ENCODE measurements around the gene COX7A1.
"Not testable (repeated sequence)": the region's sequence is repeated elsewhere in the genome, so short reads cannot be mapped to it uniquely, and the experiment has no call there.

COX7A1 gene

DNA sequence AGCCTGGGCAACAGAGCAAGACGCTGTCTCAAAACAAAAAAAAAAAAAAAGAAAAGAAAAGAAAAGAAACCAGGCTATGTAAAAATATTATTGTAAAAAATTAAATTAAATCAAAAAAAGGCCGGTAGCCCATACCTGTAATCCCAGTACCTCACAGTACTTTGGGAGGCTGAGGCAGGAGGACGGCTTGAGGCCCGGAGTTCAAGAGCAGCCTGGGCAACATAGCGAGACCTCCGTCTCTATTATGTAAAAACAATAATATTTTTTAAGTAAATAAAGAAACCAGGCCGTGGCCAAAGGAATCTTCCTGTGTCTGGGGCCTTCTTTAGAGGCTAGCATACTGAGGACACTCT is 13.2 kb downstream of the COX7A1 start:
- Histone ChIP-seq H3K4ac (ENCODE audit: low read depth, low read length) (no peak overlapping the region), H3K14ac (ENCODE audit: low read length) (no peak overlapping the region), H4K91ac (ENCODE audit: low read depth, low read length) (peak overlapping the region; percentile 78), H3K9ac (ENCODE audit: low read length) (no peak overlapping the region), H3K4me3 (ENCODE audit: low read depth, low read length) (no peak overlapping the region), H4K8ac (ENCODE audit: low read depth, low read length) (peak overlapping the region; percentile 88), H2AFZ (ENCODE audit: insufficient read depth, low read length, poor library complexity) (peak overlapping the region; percentile 19), H3K27ac (ENCODE audit: low read depth, low read length) (peak overlapping the region; percentile 95), H3K9me3 (ENCODE audit: insufficient read depth, low read depth, low read length) (peaks cover 2% of the 10 kb centered on the region), H3K79me2 (ENCODE audit: control insufficient read depth, insufficient read depth, low read length, poor library complexity) (peaks cover 15% of the 10 kb centered on the region), H2BK12ac (ENCODE audit: low read length) (no peak overlapping the region), H4K12ac (ENCODE audit: low read depth, low read length) (peak overlapping the region; percentile 65), H3K4me2 (ENCODE audit: low read length) (peak overlapping the region; percentile 86), H3K36me3 (ENCODE audit: control insufficient read depth in 1 of 2, insufficient read depth in 2 of 2, low read length in 2 of 2) (peaks cover 18% of the 10 kb centered on the region in 2 experiments), H3K23ac (ENCODE audit: low read length) (no peak overlapping the region), H2BK120ac (ENCODE audit: insufficient read depth, low read length, poor library complexity) (peak overlapping the region; percentile 43), H3K18ac (ENCODE audit: low read length) (no peak overlapping the region), H3K27me3 (ENCODE audit: insufficient read depth, low read length) (no peaks in the 10 kb centered on the region), H2BK5ac (ENCODE audit: low read depth, low read length, poor library complexity) (peak overlapping the region; percentile 58), H2AK5ac (ENCODE audit: low read length) (no peak overlapping the region), H3K4me1 (ENCODE audit: control insufficient read depth in 1 of 2, insufficient read depth in 2 of 2, low read length in 2 of 2) (peaks cover 6% of the 10 kb centered on the region in 2 experiments), H3K79me1 (ENCODE audit: low read length) (peaks cover 16% of the 10 kb centered on the region)
- no peak for DNase-seq
- WGBS (ENCODE audit: extremely low coverage, insufficient coverage, insufficient read length), result no CpG with 5 or more reads among the region's 7 CpGs

DNA sequence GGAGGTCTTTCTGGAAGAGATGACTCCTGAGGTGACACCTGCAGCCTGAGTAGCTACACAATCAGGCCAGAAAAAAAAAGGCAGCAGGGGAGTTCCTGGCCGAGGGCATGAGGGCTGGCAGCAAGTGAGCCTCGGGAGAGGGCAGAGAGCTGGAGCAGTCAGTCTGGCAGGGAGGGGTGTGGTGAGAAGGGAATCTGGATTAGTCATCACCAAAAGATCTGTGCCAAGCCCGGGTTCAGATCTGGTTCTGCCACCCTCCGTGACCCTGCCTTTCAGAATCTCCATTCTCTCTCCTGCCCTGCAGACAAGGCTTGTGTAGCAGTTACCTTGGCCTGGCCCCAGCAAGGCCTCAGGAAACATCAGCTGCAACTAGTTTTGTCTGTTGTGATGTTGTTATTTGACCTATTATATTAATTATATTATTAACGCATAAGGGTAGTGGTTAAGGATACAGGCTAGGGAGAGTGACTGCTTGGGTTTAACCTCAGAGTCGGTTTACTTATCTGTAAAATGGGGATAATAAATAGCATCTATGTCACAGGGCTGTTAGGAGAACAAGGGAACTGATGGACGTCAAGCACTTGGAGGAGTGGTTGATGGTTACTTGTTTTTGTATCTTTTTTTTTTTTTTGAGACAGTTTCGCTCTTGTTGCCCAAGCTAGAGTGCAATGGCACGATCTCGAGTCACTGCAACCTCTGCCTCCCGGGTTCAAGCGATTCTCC is 15.1 kb downstream of the COX7A1 start:
- WGBS (ENCODE audit: extremely low coverage, insufficient coverage, insufficient read length), result no CpG with 5 or more reads among the region's 12 CpGs
- H3K4me1 ChIP-seq (ENCODE audit: control insufficient read depth in 1 of 2, insufficient read depth in 2 of 2, low read length in 2 of 2), result peaks cover 12% of the 10 kb centered on the region in 2 experiments

DNA sequence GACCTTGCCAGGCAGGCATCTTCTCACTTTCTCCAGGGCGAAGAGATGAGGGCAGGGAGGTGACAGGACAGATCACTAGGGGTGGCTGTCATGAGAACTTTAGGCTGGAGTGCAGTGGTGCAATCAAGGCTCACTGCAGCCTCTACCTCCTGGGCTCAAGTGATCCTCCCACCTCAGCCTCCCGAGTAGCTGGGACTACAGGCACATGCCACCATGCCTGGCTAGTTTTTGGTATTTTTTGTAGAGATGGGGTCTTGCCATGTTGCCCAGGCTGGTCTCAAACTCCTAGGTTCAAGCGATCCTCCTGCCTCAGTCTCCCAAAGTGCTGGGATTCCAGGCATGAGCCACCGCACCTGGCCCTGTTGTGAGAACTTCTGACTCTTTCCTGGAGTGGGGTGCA is 17.4 kb downstream of the COX7A1 start:
- DNase-seq; H2AFZ ChIP-seq (ENCODE audit: insufficient read depth, low read length, poor library complexity); H2BK5ac ChIP-seq (ENCODE audit: low read depth, low read length, poor library complexity); H2BK12ac ChIP-seq (ENCODE audit: low read length); H3K9ac ChIP-seq (ENCODE audit: low read length); H3K79me1 ChIP-seq (ENCODE audit: low read length); H4K8ac ChIP-seq (ENCODE audit: low read depth, low read length); H4K12ac ChIP-seq (ENCODE audit: low read depth, low read length); H3K18ac ChIP-seq (ENCODE audit: low read length); H2BK120ac ChIP-seq (ENCODE audit: insufficient read depth, low read length, poor library complexity); H3K27me3 ChIP-seq (ENCODE audit: insufficient read depth, low read length); H4K91ac ChIP-seq (ENCODE audit: low read depth, low read length); H3K14ac ChIP-seq (ENCODE audit: low read length); H3K4ac ChIP-seq (ENCODE audit: low read depth, low read length); H3K79me2 ChIP-seq (ENCODE audit: control insufficient read depth, insufficient read depth, low read length, poor library complexity); H3K27ac ChIP-seq (ENCODE audit: low read depth, low read length); H3K4me2 ChIP-seq (ENCODE audit: low read length); H3K4me3 ChIP-seq (ENCODE audit: low read depth, low read length); H3K23ac ChIP-seq (ENCODE audit: low read length); H3K9me3 ChIP-seq (ENCODE audit: insufficient read depth, low read depth, low read length); H2AK5ac ChIP-seq (ENCODE audit: low read length); H3K36me3 ChIP-seq (ENCODE audit: control insufficient read depth in 1 of 2, insufficient read depth in 2 of 2, low read length in 2 of 2): not testable (repeated sequence)
- peaks cover 11 to 14% of the 10 kb centered on the region in 2 experiments for H3K4me1 ChIP-seq (ENCODE audit: control insufficient read depth in 1 of 2, insufficient read depth in 2 of 2, low read length in 2 of 2)
- no CpG with 5 or more reads among the region's 4 CpGs for WGBS (ENCODE audit: extremely low coverage, insufficient coverage, insufficient read length)

More for the DNA sequence above, 15.1 kb downstream of the COX7A1 start:
- Histone ChIP-seq H2AFZ (ENCODE audit: insufficient read depth, low read length, poor library complexity) (no peak overlapping the region), H2BK5ac (ENCODE audit: low read depth, low read length, poor library complexity) (no peak overlapping the region), H3K36me3 (ENCODE audit: control insufficient read depth in 1 of 2, insufficient read depth in 2 of 2, low read length in 2 of 2) (peaks cover 6 to 8% of the 10 kb centered on the region in 2 experiments), H3K4ac (ENCODE audit: low read depth, low read length) (no peak overlapping the region), H4K8ac (ENCODE audit: low read depth, low read length) (no peak overlapping the region), H3K79me1 (ENCODE audit: low read length) (peaks cover 16% of the 10 kb centered on the region), H3K9ac (ENCODE audit: low read length) (no peak overlapping the region), H2BK120ac (ENCODE audit: insufficient read depth, low read length, poor library complexity) (no peak overlapping the region), H3K27me3 (ENCODE audit: insufficient read depth, low read length) (no peaks in the 10 kb centered on the region), H3K79me2 (ENCODE audit: control insufficient read depth, insufficient read depth, low read length, poor library complexity) (peaks cover 15% of the 10 kb centered on the region), H4K12ac (ENCODE audit: low read depth, low read length) (no peak overlapping the region), H2AK5ac (ENCODE audit: low read length) (no peak overlapping the region), H3K4me2 (ENCODE audit: low read length) (no peak overlapping the region), H3K27ac (ENCODE audit: low read depth, low read length) (no peak overlapping the region), H3K18ac (ENCODE audit: low read length) (no peak overlapping the region), H3K14ac (ENCODE audit: low read length) (no peak overlapping the region), H3K9me3 (ENCODE audit: insufficient read depth, low read depth, low read length) (no peaks in the 10 kb centered on the region), H2BK12ac (ENCODE audit: low read length) (no peak overlapping the region), H3K23ac (ENCODE audit: low read length) (no peak overlapping the region), H3K4me3 (ENCODE audit: low read depth, low read length) (no peak overlapping the region), H4K91ac (ENCODE audit: low read depth, low read length) (no peak overlapping the region)
- DNase-seq, result peak; percentile 10 to 18

DNA sequence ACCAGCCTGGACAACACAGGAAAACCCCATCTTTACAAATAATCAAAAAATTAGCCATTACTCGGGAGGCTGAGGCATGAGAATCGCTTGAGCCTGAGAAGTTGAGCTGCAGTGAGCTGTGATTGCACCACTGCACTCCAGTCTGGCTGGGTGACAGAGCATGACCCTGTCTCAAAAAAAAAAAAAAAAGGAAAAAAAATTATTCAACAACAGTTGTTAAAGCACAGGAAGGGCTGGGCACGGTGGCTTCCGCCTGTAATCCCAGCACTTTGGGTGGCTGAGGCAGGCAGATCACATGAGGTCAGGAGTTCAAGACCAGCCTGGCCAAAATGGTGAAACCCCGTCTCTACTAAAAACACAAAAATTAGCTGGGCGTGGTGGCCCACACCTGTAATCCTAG is 21.0 kb downstream of the COX7A1 start:
- H3K4me2 ChIP-seq (ENCODE audit: low read length); H3K79me2 ChIP-seq (ENCODE audit: control insufficient read depth, insufficient read depth, low read length, poor library complexity); H4K8ac ChIP-seq (ENCODE audit: low read depth, low read length); H3K36me3 ChIP-seq (ENCODE audit: control insufficient read depth in 1 of 2, insufficient read depth in 2 of 2, low read length in 2 of 2); H3K23ac ChIP-seq (ENCODE audit: low read length); DNase-seq; H3K14ac ChIP-seq (ENCODE audit: low read length); H3K4me3 ChIP-seq (ENCODE audit: low read depth, low read length); H3K27me3 ChIP-seq (ENCODE audit: insufficient read depth, low read length); H2BK5ac ChIP-seq (ENCODE audit: low read depth, low read length, poor library complexity); H3K4ac ChIP-seq (ENCODE audit: low read depth, low read length); H2BK12ac ChIP-seq (ENCODE audit: low read length); H2AK5ac ChIP-seq (ENCODE audit: low read length); H3K9me3 ChIP-seq (ENCODE audit: insufficient read depth, low read depth, low read length); H3K9ac ChIP-seq (ENCODE audit: low read length); H3K18ac ChIP-seq (ENCODE audit: low read length); H2AFZ ChIP-seq (ENCODE audit: insufficient read depth, low read length, poor library complexity); H4K12ac ChIP-seq (ENCODE audit: low read depth, low read length): not testable (repeated sequence)
- Histone ChIP-seq H3K4me1 (ENCODE audit: control insufficient read depth in 1 of 2, insufficient read depth in 2 of 2, low read length in 2 of 2) (peaks cover 11 to 14% of the 10 kb centered on the region in 2 experiments), H3K79me1 (ENCODE audit: low read length) (peaks cover 12% of the 10 kb centered on the region), H3K27ac (ENCODE audit: low read depth, low read length) (peak overlapping the region; percentile 16), H4K91ac (ENCODE audit: low read depth, low read length) (peak overlapping the region; percentile 66), H2BK120ac (ENCODE audit: insufficient read depth, low read length, poor library complexity) (peak overlapping the region; percentile 46)
- no CpG with 5 or more reads among the region's 6 CpGs for WGBS (ENCODE audit: extremely low coverage, insufficient coverage, insufficient read length)

Measured in trophoblast cell (in vitro differentiated cells and primary cell).